ENCODE data around the gene MRPL36. TPM values are rescaled to one million over a fixed set of nuclear protein-coding genes. Genes with fewer than 3 reads are reported as not detected.

MRPL36 gene
- total and polyA plus RNA-seq, 9 of the 15 experiments (the other 6 are each of a cell fraction or from before 2014, with no cell fraction given), result 78.3 to 557 (median 124) TPM

DNA sequence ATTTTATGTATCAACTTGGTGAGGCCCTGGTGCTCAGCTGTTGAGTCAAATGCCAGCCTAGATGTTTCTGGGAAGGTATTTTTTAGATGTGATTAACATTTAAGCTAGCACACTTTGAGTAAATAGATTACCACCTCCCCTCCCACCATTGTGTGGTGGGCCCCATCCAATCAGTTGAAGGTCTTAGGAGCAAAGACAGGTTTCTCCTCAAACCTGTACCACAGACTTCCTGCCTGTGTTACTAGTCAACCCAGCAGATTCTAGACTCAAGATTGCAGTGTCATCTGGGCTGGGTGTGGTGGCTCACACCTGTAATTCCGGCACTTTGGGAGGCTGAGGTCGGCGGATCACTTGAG, 33.8 kb downstream of the MRPL36 start:
- no peak overlapping the region for H3K4me3 ChIP-seq
- ChIA-PET CTCF (ENCODE audit: low intra/inter-chr PET ratio) (interaction anchor here (3.1 kb wide), 1 partner anchor 252 kb away, joined by 10 read pairs; no protein-coding TSS in a partner anchor), POLR2A (interaction anchor here (0.7 kb wide), 1 partner anchor 161 kb away, joined by 3 read pairs; no protein-coding TSS in a partner anchor)
- H4K20me1 ChIP-seq (replicated peaks; ENCODE audit: control insufficient read depth, insufficient read depth, low read length), result 0 out of 2 replicates have a peak, but pooled peaks cover 3% of the 10 kb centered on the region
- no peaks in the 10 kb centered on the region for H3K79me2 ChIP-seq (ENCODE audit: control insufficient read depth, insufficient read depth, low read length)
- H2AFZ ChIP-seq (ENCODE audit: low read depth, low read length), result no peak overlapping the region
- peaks cover 3% of the 10 kb centered on the region for H3K9me1 ChIP-seq (ENCODE audit: control insufficient read depth, insufficient read depth, low read length)
- no peak for FAIRE-seq
- peaks cover 73 to 94% of the 10 kb centered on the region in 2 experiments for H3K27me3 ChIP-seq (ENCODE audit: control insufficient read depth in 2 of 2, insufficient read depth in 2 of 2, low read length in 2 of 2)
- DNase-seq (ENCODE audit: extremely low read depth in 1 of 4, low spot score in 3 of 4), result no peak
- TF ChIP-seq ZNF134 (CRISPR knock-in tag; conservative IDR thresholded peaks at IDR 0.05) (peak; percentile 93), ADNP (tag; IDR thresholded peaks at IDR 0.05) (no peak), SP2 (IDR thresholded peaks at IDR 0.05; ENCODE audit: extremely low read depth, low read depth, low read length, poor library complexity, severe bottlenecking) (no peak)
- TF ChIP-seq, protein P1, sequence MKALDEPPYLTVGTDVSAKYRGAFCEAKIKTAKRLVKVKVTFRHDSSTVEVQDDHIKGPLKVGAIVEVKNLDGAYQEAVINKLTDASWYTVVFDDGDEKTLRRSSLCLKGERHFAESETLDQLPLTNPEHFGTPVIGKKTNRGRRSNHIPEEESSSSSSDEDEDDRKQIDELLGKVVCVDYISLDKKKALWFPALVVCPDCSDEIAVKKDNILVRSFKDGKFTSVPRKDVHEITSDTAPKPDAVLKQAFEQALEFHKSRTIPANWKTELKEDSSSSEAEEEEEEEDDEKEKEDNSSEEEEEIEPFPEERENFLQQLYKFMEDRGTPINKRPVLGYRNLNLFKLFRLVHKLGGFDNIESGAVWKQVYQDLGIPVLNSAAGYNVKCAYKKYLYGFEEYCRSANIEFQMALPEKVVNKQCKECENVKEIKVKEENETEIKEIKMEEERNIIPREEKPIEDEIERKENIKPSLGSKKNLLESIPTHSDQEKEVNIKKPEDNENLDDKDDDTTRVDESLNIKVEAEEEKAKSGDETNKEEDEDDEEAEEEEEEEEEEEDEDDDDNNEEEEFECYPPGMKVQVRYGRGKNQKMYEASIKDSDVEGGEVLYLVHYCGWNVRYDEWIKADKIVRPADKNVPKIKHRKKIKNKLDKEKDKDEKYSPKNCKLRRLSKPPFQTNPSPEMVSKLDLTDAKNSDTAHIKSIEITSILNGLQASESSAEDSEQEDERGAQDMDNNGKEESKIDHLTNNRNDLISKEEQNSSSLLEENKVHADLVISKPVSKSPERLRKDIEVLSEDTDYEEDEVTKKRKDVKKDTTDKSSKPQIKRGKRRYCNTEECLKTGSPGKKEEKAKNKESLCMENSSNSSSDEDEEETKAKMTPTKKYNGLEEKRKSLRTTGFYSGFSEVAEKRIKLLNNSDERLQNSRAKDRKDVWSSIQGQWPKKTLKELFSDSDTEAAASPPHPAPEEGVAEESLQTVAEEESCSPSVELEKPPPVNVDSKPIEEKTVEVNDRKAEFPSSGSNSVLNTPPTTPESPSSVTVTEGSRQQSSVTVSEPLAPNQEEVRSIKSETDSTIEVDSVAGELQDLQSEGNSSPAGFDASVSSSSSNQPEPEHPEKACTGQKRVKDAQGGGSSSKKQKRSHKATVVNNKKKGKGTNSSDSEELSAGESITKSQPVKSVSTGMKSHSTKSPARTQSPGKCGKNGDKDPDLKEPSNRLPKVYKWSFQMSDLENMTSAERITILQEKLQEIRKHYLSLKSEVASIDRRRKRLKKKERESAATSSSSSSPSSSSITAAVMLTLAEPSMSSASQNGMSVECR (CRISPR knock-in tag; IDR thresholded peaks at IDR 0.05), result no peak
- TF ChIP-seq, protein P2, sequence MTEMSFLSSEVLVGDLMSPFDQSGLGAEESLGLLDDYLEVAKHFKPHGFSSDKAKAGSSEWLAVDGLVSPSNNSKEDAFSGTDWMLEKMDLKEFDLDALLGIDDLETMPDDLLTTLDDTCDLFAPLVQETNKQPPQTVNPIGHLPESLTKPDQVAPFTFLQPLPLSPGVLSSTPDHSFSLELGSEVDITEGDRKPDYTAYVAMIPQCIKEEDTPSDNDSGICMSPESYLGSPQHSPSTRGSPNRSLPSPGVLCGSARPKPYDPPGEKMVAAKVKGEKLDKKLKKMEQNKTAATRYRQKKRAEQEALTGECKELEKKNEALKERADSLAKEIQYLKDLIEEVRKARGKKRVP (CRISPR knock-in tag; IDR thresholded peaks at IDR 0.05), result no peak
- H3K9ac ChIP-seq (ENCODE audit: insufficient read depth in 1 of 2, low read depth in 2 of 2, low read length in 2 of 2), result no peak overlapping the region
- 0% methylated on average over 3 of the region's 3 CpGs for WGBS (ENCODE audit: insufficient coverage, low coverage, missing lambda C conversion rate)
- H3K27ac ChIP-seq (ENCODE audit: extremely low read depth, low read depth, low read length), result no peak overlapping the region
- intact Hi-C loops (cut with micrococcal nuclease) (no loop called here), in situ Hi-C loops (cut with MboI) (no loop called here)
- no peaks in the 10 kb centered on the region for H3K9me3 ChIP-seq (replicated peaks; ENCODE audit: control insufficient read depth, insufficient read depth, low read depth, low read length)
- ATAC-seq, result no peak
- H3K36me3 ChIP-seq (ENCODE audit: control insufficient read depth, insufficient read depth, low read length), result no peaks in the 10 kb centered on the region
- BruUV-seq (replicated peaks), result no TSS peak
- H3K4me2 ChIP-seq (ENCODE audit: insufficient read depth, low read length), result no peak overlapping the region
- H3K4me1 ChIP-seq (replicated peaks in 1 of 2; ENCODE audit: control insufficient read depth in 2 of 2, insufficient read depth in 2 of 2, low read length in 2 of 2), result peaks cover 0 to 14% of the 10 kb centered on the region in 2 experiments; a peak in 1 of 5 replicates

Data from K562 (cell line).